LoVo (cell line): ENCODE measurements around the gene ALDOB.
"Not testable (repeated sequence)": the region's sequence is repeated elsewhere in the genome, so short reads cannot be mapped to it uniquely, and the experiment has no call there.

Source experiments
- DNase-seq: peaks from one replicate; pipeline ENCODE4 v3.0.0-alpha.2; 2016; ENCODE audit warnings: low spot score

ALDOB gene

DNA sequence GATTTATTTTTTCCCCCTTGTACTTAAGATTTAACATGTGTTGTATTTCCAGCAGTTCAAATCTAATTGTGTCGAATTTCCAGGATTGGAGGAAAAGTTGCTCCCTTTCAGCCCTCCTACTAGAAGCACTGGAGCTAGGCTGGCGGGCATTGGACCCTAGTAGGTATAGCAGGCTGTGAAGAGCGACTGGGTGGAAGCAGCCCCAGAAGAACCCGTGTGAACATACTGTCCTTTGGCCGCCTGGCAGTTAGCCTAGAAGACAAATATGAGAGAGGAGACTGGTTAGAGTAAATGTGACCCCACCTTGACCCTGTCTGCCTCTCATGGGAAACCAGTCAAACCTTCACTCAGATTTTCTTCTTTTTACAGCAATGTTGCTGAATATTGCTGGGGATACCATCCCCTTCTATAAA lies 13.9 kb downstream of the ALDOB start:
- DNase-seq = no peak

- DNase-seq = no peak
These were observed 15.7 kb downstream of the ALDOB start for GRCh38 chr9:101419863-101420262.

DNA sequence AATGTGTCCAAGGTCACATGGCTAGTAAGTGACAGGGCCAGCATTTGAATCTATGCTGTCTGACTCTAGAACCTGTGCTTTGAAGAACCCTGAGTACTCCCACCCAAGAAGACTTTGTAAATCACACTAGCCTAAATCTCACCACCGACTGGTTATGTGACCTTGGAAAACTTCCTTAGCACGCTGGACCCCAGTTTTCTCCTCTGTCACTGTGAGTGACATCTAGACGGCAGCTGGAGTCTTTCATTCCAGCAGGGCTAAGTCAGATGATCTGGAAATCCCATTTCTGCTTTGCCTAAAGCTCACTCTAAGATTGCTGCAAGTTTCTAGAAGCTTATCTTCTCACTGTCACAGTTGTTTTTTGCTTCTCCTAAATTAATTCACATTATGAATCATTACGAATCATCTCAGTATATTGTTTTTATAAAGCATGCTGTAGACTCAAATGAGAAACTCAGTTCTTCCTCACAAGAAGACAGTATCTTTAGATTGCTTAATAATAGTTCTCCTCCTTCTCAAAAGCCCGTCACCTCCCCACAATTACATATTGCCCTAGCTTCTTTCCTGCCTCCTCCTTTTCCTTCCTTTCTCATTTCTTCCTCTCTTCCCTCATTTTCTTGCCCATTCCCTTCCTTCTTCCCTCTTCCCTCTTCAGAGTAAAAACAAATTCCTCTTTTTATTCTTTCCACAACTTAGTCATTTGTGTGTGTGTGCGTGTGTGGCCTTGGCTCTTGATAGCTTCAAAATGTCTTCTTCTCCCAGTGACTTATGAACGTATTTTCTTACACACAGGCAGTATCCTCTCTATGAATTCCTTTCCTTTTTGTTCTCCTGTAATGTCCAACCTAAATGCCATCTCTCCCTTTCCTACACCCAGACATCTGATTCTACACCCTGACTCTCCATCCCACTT lies 16.8 kb downstream of the ALDOB start:
- no peak for DNase-seq

DNA sequence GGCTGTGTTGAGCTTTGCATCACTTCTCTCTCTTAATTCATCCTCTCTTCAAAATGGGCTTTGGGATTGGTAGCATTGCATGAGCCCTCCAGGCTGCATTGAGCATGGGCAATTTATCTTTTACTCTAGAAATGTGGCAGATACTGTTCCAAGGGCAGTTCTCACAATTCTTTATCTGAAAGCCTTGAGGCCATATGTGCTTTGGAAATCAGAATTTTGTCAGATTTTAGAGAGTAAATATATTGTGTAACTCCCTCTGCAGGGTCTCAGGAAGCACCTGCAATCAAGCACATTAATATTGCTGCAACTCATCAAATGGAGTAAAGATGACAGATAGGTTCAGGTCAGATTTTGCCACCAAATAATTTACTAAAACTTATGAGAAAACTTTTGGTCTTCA lies 17.6 kb downstream of the ALDOB start:
- DNase-seq = no peak

DNA sequence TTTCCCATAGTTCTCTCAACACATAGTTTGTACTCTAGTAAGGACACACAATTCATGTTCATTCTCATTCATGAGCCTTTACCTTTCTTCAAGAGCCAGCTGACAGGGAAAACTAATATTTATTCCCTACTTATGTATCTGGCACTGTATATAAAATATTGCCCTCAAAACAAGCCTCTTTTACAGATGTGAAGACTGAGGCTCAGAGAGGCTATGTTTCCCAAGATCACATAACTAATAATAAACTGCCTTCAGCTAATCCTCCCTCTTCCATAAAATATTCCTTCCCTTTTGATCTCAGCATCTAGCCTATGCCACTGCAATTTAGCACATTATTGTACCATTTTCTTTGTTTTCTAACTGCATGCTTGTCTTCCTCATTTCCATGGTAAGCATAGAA lies 18.2 kb downstream of the ALDOB start:
- no peak for DNase-seq

DNA sequence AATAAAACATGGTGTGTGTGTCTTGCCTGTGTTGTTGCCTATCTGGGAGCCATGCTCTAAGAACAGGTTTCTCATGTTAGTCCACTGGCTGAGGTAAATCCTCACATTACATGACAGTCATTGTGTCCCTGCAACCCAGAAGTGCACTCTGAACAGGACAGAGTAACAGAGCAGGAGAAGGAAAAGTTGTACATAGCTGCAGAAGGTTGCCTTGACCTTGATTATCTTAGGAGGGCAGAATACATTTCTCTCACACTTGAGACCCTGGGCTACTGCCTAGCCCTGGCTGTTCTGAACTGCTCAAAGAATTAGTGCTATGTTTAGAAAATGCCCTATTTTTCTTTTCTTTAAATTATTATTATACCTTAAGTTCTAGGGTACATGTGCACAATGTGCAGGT lies 20.0 kb downstream of the ALDOB start:
- DNase-seq = no peak

DNA sequence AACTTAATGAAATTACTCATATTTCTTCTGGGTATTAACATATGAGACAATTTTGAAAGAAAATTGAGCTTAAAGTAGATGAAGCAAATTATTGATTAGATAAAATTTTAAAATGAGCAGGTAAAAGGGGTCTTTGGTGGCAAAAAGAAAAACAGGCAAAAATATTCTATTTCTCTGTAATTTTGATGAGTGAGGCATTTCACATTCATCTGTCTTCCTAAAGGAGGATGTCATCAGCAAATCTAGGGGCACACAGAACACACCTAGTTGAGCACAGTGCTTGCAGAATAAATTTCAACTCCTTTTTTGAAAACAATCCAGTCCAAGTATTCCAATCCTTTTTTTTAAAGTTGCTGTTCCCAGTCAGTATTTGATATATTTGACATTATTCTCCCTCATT lies 20.7 kb downstream of the ALDOB start:
- no peak for DNase-seq

DNA sequence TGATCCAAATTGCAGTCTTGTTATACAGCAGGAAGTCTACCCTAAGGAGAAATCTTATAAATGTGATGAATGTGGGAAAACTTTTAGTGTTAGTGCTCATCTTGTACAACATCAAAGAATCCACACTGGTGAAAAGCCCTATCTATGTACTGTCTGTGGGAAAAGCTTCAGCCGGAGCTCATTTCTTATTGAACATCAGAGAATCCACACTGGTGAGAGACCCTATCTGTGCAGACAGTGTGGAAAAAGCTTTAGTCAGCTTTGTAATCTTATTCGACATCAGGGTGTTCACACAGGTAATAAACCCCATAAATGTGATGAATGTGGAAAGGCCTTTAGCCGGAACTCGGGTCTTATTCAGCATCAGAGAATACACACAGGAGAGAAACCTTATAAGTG lies 26.5 kb downstream of the ALDOB start:
- no peak for DNase-seq

DNA sequence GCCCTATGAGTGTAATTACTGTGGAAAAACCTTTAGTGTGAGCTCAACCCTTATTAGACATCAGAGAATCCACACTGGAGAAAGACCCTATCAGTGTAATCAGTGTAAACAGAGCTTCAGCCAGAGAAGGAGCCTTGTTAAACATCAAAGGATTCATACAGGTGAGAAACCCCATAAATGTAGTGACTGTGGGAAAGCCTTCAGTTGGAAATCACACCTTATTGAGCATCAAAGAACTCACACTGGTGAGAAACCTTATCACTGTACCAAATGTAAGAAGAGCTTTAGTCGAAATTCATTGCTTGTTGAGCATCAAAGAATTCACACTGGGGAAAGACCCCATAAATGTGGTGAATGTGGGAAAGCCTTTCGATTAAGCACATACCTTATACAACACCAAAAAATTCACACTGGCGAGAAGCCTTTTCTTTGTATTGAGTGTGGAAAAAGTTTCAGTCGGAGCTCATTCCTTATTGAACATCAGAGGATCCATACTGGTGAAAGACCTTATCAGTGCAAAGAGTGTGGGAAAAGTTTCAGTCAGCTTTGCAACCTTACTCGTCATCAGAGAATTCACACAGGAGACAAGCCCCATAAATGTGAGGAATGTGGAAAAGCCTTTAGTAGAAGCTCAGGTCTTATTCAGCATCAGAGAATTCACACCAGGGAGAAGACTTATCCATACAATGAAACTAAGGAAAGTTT lies 27.0 kb downstream of the ALDOB start:
- no peak for DNase-seq

DNA sequence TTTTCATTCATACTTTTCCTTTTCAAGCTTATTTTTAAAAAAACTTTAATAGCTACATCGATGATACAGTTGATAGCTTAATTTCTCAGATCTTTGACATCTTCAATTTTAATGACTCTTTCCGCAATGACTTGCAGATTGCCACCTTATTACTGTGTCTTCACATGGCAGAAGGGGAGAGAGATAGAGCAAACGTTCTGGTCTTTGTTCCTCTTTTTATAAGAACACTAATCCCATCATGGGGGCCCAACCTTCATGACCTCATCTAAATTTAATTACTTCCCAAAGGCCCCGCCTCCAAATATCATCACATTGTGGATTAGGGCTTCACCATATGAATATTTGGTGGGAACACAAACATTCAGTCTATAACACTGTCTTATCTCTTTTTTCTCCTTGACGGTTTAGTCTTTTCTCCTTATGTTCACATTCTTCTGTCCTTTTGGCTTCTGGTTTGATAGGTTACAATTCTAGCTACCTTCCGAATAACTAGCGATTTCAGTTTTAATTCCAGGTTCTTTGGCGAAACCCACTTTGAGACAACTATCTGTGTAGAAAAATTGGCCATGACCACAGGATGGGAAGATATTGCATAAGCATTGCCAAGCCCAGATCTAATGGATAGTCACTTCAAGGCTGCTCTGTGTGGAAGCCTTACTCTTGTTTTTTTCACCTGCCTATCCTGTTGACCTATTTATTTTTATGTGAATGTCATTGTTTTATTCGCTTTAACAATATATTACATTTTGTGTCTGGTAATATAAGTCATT lies 31.9 kb downstream of the ALDOB start:
- DNase-seq = no peak

DNA sequence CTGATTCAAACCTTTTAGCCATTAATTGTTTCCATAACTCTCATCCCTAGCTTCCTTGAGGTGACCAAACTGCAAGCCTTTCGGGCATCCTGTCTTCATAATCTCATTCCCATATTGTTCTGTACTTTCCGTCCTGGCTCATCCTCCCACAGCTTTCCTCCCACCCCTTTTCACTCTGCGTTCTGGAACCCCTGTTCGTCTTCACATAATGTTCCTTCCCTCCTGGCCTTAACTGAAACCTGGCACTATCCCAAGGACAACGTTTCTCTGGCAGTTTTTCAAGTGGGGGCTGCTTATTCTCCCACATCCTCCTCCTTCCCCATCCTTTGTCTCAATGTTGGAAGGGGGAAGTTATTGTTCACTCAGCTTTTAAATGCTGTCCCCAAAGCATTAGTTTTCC lies 35.5 kb downstream of the ALDOB start:
- no peak for DNase-seq

DNA sequence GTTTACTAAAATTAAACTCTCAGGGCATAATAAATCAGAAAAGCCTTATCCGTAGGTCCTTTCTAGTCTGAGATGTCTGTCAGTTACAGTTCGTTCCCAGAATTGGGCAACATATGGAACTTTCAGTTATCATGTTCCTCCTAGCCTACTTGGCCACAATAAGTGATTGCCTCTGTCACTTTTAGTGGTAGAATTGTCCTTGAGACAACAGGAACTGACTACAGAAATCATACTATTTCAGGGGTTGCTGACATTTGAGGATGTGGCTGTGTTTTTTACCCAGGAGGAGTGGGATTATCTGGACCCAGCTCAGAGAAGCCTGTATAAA lies 36.0 kb downstream of the ALDOB start:
- no peak for DNase-seq

DNA sequence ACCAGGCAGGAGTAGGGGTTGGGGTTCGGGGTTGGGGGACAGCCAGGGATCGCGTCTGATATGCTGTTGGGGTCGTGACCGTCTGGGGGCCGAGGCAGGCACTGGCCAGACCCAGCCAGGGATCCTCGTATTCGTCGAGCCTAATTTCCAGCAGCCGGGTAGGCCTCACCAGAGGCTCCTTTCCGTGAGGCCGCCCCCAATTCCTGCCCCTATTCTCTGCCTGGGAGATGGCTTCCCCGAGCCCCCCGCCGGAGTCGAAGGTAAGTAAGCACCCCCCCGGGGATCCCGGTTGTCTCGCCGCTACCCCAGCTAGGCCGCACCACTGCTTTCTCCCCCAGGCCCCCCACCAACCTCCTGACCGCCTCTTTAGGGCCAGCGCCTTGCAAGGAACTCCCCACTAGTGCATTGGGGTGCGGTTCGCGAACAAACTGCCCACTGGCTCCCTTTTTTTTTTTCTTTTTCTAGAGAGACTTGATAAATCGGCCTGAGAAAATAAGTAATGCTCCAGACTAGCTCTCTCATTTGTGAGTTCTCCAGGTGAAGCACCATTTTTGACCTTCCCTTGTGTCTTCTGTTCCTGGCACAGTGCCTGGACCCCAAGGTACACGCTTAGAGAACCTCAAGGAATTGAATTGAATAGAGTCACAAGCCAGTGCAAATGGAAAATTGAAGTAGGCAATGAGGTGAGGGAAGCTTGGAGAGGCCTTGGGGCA lies 36.5 kb downstream of the ALDOB start:
- no peak for DNase-seq

- peak; percentile 97 for DNase-seq
These were observed 37.3 kb downstream of the ALDOB start, which contains the start of the genes MRPL50 and ZNF189 for GRCh38 chr9:101398068-101398929. MRPL50 (minus strand) TSS chr9:101398618; CDS start chr9:101398592, 26 bp downstream. ZNF189 (plus strand) TSS chr9:101398851; CDS start chr9:101399157, 306 bp downstream.

DNA sequence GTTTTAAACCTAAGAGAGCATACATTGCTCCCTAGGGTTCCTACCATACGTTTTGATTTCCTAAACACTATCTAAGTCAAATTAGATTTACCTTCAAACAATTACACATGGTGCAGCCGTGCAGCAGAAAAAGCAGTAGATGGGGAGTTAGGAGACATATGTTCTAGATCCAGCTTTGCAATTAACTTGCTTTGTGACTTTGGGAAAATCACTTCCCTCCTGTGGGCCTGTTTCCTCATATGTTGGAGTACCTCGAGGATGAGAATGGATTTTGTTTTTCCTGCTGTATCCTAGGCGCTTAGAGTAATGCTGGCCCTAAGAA lies 37.9 kb downstream of the ALDOB start:
- DNase-seq = no peak

GRCh38 chr9:101394687-101395086 lies 40.9 kb downstream of the ALDOB start:
- DNase-seq = no peak

- DNase-seq = no peak
These were observed 42.4 kb downstream of the ALDOB start for GRCh38 chr9:101393135-101393534.

DNA sequence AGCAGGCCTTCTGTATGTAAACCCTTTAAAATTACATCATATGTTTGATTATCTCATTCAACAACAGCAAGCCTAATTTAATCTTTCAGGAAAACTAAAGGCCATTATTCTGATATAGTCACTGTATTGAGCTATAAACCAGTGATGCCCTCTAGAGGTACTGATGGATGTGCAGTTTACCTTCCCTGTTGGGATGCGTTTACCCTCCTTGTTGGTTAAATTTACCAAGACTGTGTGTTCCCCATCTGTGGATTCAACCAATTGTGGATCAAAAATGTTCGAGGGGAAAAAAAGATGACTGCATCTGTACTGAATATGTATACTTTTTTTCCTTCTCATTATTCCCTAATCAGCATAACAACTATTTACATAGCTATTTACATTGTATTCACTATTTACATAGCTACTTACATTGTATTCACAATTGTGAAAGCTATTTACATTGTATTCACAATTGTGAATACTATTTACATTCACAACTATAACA lies 47.0 kb downstream of the ALDOB start:
- DNase-seq = no peak

GRCh38 chr9:101387871-101388506 lies 47.6 kb downstream of the ALDOB start:
- DNase-seq = peak; percentile 41

DNA sequence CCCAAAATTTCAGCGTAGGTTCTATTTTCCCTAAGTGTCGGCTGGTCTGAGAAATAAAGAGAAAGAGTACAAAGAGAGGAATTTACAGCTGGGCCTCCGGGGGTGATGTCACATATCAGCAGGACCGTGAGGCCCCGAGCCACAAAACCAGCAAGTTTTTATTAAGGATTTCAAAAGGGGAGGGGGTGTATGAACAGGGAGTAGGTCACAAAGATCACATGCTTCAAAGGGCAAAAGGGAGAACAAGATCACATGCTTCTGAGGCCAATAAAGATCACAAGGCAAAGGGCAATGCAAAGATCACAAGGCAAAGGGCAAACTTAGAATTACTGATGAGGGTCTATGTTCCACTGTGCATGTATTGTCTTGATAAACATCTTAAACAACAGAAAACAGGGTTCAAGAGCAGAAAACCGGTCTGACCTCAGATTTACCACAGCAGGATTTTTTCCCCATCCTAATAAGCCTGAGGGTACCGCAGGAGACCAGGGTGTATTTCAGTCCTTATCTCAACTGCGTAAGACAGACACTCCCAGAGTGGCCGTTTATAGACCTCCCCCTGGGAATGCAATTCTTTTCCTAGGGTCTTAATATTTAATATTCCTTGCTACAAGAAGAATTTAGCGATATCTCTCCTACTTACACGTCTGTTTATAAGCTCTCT lies 50.6 kb downstream of the ALDOB start, which contains the start of gene BAAT:
BAAT (minus strand) TSS at position 134 of the 664 bp plus-strand sequence. CDS start 13,602 bp downstream, outside the sequence.
- DNase-seq = not testable (repeated sequence)
